Hematopoietic multipotent progenitor cell treated with erythropoietin and hydrocortisone succinate and interleukin-3 and kit ligand, for 15 days (in vitro differentiated cells): ENCODE data around the gene GDPD4.

Source experiments
- DNase-seq: peaks from one replicate; pipeline ENCODE4 v3.0.0-alpha.2; 2015; ENCODE audit warnings: low spot score

GDPD4 gene

GRCh38 chr11:77205467-77206263 is 95.8 kb downstream of the GDPD4 start:
- no peak for DNase-seq

GRCh38 chr11:77204754-77205466 is 96.6 kb downstream of the GDPD4 start:
- no peak for DNase-seq

DNA sequence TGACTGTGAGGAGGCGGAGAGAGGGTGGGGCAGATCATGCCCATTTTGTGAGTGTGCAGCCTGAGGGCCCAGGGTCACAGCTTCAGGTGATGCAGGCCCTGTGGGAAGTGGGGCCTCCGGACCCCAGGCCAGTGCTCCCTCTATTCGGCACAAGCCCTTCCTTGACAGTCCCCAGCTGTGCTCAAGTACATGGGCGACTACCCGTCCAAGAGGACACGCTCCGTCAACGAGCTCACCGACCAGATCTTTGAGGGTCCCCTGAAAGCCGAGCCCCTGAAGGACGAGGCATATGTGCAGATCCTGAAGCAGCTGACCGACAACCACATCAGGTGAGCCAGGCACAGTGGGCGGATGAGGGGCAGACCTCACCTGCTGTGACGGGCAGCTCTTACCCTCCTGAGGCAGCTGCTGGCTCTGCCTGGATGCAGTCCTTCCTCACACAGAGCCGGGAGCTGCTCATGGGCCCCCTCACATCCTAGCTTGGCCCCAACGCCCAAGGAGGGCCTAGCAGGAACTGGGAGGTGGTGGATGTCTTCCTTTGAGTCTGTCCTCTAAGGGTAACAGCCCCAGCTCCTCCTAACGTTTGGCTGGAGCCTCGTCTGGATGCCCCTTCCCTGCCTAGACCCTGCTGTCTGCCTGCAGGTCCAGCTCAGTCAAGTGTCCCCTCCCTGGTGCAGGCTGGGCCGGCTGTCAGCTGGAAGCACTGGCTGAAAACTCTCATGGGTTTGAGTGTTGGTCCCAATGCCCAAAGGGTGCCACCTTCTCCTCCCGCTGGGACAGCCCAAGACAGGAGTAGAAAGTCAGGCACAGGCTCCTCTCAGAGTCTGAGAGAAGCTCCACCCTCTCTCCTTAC is 97.4 kb downstream of the GDPD4 start:
- no peak for DNase-seq

DNA sequence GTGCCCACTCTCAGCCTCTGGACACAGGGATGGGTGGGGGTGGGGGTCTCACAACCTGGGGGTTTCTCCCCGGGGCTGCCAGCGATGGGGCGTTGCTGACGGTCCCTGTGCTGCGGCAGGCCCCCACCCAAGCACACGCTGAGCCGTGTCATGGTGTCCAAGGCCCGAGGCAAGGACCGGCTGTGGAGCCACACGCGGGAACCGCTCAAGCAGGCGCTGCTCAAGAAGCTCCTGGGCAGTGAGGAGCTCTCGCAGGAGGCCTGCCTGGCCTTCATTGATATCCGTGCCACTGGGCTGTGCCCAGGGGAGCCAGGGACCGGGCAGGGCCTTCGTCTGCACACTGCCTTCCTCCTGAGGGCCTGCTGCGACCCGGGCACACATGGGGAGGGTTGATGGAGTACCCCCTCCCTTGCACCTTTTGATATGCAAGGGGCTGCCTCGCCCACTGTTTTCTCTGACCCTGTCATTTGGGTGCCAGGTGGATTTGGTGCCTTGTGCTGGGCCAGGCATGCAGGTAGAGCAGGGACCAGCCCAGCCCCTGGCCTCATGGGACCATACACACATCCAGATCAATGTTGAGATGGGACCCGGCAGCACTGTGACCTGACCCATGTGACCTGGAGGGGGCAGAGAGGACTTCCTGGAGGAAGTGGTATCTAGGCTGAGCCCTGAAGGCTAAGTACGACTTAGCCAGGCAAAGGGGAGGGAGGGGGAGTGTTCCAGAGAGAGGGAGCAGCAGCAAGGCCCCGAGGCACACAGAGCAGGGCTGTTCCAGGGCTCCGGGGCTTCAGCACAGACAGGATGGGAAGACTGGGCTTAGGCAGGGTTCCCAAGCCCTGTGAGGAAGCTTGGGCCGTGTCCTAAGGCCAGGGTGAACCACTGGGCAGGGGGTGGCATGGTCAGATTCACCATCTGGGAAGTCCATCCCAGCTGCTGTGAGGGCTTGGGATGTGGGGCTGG is 98.3 kb downstream of the GDPD4 start:
- no peak for DNase-seq

GRCh38 chr11:77201991-77202841 is 99.3 kb downstream of the GDPD4 start:
- no peak for DNase-seq

- no peak for DNase-seq
These were observed 100.1 kb downstream of the GDPD4 start for GRCh38 chr11:77201370-77201769.

GRCh38 chr11:77200351-77201268 is 100.9 kb downstream of the GDPD4 start:
- no peak for DNase-seq

- DNase-seq = no peak
These were observed 102.2 kb downstream of the GDPD4 start for GRCh38 chr11:77199137-77199745.

DNA sequence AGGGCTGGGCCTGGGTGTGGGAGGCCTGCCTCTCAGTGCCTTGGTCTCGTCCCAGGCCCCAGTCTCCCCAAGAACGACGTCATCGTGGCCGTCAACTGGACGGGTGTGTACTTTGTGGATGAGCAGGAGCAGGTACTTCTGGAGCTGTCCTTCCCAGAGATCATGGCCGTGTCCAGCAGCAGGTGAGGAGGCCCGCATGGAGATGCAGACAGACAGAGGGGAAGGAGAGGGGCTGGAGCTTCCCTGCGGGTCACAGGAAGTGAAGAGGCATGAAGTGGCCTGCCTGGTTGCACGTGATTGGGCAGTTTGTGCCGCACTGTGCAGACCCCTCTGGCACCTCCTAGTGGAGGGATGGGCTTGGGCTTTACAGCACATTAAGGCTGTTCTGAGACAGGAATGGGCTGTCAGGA is 103.0 kb downstream of the GDPD4 start:
- DNase-seq = no peak

GRCh38 chr11:77197626-77198320 is 103.7 kb downstream of the GDPD4 start:
- DNase-seq = no peak

- no peak for DNase-seq
These were observed 104.5 kb downstream of the GDPD4 start for GRCh38 chr11:77196961-77197360.

GRCh38 chr11:77195071-77195755 is 106.3 kb downstream of the GDPD4 start:
- no peak for DNase-seq

GRCh38 chr11:77193911-77194830 is 107.3 kb downstream of the GDPD4 start:
- no peak for DNase-seq

DNA sequence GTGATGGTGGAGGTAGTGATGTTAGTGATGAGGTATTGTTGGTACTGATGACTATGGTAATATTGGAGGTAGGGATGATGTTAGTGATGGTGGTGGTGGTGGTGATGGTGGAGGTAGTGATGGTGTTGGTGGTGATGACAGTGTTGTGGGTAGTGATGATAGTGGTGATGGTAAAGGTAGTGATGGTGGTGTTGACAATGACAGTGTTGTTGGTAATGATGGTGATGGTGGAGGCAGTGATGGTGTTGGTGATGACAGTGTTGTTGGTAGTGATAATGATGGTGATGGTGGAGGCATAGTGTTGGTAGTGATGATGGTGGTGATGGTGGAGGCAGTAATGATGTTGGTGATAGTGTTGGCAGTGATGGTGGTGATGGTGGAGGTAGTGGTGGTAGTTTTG is 108.3 kb downstream of the GDPD4 start:
- no peak for DNase-seq

DNA sequence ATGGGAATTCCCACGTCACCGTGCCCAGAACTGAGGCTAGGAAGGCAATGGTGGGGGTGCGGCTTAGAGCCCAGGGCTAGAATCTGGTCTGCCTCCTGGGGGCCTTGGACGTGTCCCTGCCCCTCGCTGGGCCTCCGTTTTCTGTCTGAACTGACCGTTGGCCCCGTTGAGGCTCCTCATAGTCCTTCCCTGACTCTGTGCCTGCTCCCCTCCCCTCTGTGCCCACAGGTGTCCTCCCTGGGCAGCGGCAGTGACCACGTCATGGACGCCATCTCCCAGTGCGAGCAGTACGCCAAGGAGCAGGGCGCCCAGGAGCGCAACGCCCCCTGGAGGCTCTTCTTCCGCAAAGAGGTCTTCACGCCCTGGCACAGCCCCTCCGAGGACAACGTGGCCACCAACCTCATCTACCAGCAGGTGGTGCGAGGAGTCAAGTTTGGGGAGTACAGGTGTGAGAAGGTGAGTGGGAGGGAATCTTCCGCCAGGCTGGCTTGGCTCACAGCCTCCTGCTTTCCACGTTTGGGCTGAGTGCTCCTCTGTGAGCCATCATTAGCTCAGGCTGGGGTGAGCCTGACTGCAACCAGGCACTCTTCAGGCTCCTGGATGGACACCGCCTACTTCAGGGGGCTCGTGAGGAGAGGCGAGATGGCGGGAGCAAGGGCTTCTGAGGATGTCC is 109.5 kb downstream of the GDPD4 start:
- peak; percentile 8 for DNase-seq

- DNase-seq = no peak
These were observed 110.1 kb downstream of the GDPD4 start for GRCh38 chr11:77191429-77191822.
